ENCODE results near the gene FAM76B.

Gene FAM76B

DNA sequence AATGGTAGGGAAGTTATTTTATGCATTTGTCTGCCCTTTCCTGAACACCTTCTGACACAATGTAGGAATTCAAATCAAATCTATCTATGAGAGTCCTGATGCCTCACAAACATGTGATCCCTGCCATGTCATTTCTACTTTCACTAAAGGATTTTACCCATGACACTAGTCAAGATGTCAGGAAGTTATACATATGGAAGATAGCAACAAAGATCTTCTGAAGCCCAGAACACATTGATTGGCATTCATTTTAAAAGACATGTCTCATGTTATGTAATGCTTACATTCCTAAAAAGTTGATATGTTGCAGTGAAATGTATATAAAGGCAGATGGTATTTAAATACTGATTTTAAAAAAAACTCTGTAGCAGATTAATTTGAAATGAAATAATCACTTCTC lies 61.5 kb downstream of the FAM76B start:
- DNase-seq, result no peak

DNA sequence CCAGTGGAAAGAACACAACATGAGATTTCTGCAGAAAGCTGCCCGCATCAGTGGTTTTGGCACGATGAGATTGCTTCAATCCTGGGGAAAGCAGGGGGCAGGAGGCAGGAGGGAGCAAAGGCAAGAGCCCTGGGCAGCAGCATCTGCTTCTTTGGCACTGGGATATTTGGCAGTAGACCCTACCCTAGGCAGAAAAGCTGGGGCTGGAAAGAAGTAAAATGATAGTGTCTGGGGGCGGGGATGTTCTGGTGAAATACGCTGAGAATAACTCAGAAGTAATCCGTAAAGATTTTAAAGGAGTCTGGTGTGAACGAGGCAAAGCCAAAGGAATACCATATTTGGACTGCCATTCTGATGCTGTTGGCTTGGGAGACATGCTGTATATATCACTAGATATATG lies 62.0 kb downstream of the FAM76B start:
- DNase-seq, result no peak

GRCh38 chr11:95727111-95727510 lies 62.5 kb downstream of the FAM76B start:
- no peak for DNase-seq

DNA sequence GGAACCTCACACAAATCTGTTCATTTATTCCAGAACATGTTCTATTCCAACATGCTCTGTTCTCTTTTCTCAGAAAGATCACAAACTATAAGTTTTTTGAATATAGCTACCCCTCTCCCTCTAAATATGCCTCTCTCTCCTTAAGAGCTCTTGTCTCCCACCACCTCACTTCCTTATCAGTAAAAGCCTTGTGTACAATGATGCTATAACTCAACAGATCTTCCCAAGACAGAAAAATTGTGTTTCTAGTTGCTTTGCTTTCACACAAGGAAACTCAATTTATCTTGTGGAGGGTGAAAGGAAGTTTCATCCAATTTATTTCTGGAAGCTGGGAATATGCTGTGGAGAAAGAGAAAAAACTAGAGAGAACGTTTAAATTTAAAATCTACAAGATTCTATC lies 64.4 kb downstream of the FAM76B start:
- no peak for DNase-seq

DNA sequence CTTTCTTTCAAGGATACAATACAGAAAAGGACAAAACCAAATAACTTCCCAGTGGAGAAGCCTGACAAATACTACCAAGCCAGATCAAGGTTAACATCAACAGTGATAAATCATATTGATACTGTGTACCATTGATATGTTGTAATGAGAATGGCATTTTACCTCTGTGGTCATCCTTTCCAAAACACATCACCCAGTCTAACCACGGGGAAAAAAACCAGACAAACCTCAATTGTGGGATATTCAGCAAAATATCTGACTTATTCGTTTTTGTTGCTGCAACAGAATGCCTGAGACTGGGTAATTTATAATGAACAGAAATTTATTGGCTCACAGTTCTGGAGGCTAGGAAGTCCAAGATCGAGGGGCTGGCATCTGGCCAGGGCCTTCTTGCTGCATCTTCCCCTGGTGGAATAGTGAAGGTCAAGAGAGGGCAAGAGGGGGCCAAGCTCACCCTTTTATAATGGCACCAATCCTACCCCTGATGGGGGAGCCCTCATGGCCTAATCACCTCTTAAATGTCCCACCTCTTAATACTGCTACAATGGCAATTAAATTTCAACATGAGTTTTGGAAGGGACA lies 66.1 kb downstream of the FAM76B start:
- no peak for DNase-seq

DNA sequence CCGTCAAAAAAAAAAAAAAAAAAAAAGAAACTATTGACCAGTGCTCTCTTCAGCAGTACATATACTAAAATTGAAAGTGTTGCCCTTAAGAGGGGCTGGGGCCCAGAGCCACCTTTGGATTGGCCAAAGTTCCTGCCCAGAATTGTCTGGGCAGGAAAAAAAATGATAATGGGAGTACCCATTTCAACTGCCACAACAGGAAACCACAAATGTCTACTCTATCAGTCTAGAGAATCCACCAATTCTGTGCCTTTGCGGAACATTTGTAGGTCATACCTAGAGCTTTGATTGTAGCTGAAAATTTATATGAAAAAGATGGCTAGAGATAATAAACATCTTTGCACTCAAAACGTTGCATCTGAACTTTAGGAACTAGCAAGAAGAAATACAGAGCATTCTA lies 69.4 kb downstream of the FAM76B start:
- no peak for DNase-seq
